GM21367 (cell line): ENCODE results near the gene MTRR.
"Not testable (repeated sequence)": the region's sequence is repeated elsewhere in the genome, so short reads cannot be mapped to it uniquely, and the experiment has no call there.

Experiments
- ATAC-seq: cut with Tn5 transposase; IDR thresholded peaks from one replicate; pipeline ENCODE4 v1.9.1; 2021; ENCODE audit not compliant: unreplicated experiment

Gene MTRR

DNA sequence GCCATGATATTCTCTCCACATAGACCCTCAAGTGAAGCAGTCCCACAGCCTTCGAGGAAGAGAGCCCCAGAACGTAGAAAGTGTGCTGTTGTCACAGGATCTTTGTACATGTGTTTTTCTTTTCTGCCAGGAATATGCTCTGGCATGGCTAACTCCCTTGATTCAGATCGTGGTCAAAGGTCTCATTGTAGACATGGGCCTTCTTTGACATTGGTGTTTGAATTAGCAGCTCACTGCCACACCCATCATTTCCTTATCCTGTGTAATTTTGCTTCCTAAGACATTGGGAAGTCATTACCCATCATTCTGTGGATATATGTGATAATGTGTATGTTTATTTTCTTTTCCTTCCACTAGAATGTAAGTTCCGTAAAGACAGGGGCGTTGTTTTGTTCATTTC, 25.5 kb downstream of the MTRR start:
- no peak for ATAC-seq

- ATAC-seq = peak; percentile 86
These were observed 25.9 kb downstream of the MTRR start for GRCh38 chr5:7894860-7895259.

- no peak for ATAC-seq
These were observed 28.2 kb downstream of the MTRR start for GRCh38 chr5:7897014-7897600.

- ATAC-seq = no peak
These were observed 33.3 kb downstream of the MTRR start for GRCh38 chr5:7902201-7902600.

GRCh38 chr5:7902666-7903625, 34.0 kb downstream of the MTRR start:
- ATAC-seq = no peak

DNA sequence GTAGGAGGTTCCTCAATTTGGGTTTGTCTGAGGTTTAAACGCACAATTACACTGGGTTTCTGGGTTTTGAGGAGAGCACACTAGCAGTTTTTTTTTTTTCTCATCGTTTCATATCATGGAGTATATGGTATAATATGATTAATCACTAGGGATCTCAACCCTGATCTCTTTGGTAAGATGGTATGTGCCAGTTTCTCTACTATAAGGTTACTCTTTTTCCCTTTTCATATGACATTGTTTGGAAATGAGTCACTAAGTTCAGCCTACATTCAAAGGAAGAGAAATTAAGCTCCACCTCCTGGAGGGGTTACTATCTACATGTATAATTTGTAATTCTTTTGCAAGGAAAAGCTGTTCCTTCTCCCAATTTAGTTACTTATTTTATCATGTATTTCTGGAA, 35.2 kb downstream of the MTRR start:
- no peak for ATAC-seq

GRCh38 chr5:7907612-7908011, 38.7 kb downstream of the MTRR start:
- ATAC-seq = no peak

GRCh38 chr5:7908317-7908716, 39.4 kb downstream of the MTRR start:
- ATAC-seq = no peak

GRCh38 chr5:7910738-7911428, 41.9 kb downstream of the MTRR start:
- ATAC-seq = peak; percentile 67

GRCh38 chr5:7911429-7911771, 42.5 kb downstream of the MTRR start:
- ATAC-seq = not testable (repeated sequence)

DNA sequence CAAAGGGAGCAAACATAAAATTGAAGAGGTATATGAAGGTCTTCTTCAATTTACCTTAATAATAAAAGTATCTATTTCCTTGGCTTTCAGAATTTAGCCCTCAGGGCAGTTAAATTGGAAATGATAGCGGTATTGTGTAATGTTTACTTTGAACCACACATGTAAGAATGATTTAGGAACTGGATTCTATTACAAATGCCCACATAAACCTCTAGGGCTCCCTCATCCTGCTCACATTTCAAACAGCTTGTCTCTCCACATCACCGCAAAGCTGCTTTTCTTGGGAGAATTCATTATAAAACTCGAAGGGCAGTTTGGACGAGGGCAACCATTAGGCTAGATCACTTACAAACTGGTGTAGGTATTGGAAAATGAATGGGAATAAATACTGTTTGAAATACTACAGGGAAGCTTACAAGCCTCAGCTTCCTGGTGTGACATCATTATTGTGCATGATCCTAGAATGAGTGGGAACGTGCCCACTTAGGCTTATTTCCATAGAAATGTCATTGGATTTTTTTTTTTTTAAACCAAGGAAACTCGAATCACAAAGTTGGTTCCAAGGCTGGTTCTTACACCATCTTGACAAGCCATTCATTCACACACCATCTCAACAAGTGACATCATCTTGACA, 47.3 kb downstream of the MTRR start:
- no peak for ATAC-seq

GRCh38 chr5:7917130-7918123, 48.5 kb downstream of the MTRR start:
- no peak for ATAC-seq

GRCh38 chr5:7925961-7926695, 57.2 kb downstream of the MTRR start:
- no peak for ATAC-seq

DNA sequence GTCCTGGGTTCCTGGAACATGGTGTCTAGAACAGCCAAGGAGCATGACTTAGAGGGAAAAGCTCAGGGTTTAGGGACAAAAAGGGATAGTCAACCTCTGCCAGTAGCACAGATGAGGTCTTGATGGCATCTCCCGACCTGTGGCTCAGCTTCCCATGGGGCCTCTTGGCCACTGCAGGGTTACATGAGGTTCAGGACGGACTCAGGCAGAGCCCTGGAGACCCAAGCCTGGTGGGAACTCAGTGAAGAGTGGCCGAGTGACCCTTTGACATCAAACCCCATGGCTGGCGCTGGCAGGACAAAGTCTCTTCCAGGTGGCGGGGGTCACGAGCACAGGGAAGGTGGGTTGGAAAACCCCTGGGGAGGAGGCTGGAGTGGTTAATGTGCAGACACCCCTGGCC, 57.8 kb downstream of the MTRR start:
- ATAC-seq = no peak

DNA sequence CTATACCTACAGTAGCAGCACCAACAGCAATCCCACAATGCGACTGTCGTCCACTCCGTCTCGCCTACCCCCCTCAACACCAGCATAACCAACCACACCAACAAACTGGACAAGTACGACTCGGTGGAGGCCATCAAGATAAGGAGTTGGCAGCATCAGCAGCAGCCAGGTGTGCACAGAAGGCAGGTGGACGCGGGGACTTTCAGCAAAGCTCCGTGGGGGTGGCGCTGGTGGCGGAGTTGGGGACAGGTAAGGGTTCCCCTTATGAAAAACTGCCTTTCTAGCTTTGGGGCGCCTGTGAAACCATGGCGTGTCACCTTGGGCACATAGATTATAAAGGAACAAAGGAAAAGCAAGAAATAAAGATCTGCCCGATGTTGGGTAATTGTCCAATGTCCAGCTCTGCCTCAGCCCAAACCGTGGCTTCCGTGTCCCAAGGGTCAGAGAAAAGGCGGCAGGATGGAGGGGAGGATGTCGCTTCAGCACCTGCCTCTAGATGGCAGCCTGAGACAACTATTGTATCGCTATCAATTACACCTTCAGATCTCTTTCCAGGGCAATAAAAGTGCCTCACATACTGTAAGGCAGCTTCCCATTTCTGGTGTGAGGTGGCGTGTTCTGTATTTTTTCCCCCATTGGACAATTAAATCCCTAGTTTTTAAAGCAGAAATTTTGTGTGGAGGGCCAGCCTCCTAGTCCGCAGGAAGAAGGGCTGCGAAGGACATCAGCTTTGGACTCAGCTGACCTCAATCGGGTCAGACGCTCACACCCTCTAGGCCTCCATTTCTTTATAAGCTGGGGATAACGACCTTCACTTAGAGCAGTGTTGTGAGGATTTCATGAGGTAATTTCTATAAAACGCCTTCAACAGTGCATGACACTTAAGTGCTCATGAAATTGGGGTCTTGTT, 58.8 kb downstream of the MTRR start:
- peak; percentile 87 for ATAC-seq

DNA sequence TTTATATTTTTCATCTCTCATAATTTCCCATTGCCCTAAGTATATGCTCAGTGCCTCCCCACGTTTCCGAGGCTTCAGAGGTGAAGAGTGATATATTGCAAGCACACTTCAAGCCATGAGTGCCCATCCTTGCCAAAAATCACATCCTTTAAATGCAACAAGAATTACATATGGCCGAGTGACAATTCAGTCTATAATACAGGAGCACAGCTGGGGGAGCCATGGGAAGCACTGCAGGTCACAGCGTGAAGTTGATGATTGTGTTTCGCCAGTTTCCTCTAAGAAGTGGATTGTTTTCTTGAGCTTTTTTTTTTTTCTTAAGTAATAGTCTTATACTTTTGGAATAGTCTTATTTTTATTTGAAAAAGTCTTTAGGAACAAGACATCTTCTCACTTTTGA, 61.1 kb downstream of the MTRR start:
- ATAC-seq = no peak

GRCh38 chr5:7941692-7942091, 72.7 kb downstream of the MTRR start:
- ATAC-seq = no peak

GRCh38 chr5:7947301-7947700, 78.4 kb downstream of the MTRR start:
- ATAC-seq = no peak
